Lower lobe of right lung (tissue), 2 donors: ENCODE results near the gene NGEF. TPM values are rescaled to one million over a fixed set of nuclear protein-coding genes. Genes with fewer than 3 reads are reported as not detected.
A peak's percentile ranks its signal among the peaks of the same experiment; 100 is the strongest.

ENCODE experiments used
- ATAC-seq, 2 donors: fragments of 200-7000 bp; cut with Tn5 transposase; one replicate each; pipeline ENCODE4 v1.9.1; 2020 to 2022; ENCODE audit warnings: mild to moderate bottlenecking in 2 of 2, moderate library complexity in 2 of 2
- DNase-seq: peaks from one replicate; pipeline ENCODE4 v3.0.0-alpha.2; 2020
- H3K27ac ChIP-seq: fragments of 200-600 bp; one replicate; pipeline ENCODE4 v1.8.0; 2022
- H3K27me3 ChIP-seq: fragments of 200-600 bp; one replicate; pipeline ENCODE4 v1.8.0; 2022; ENCODE audit warnings: low read depth
- H3K36me3 ChIP-seq: fragments of 200-600 bp; one replicate; pipeline ENCODE4 v1.8.0; 2022; ENCODE audit warnings: mild to moderate bottlenecking
- H3K4me1 ChIP-seq: fragments of 200-600 bp; one replicate; pipeline ENCODE4 v1.8.0; 2022
- H3K4me3 ChIP-seq: fragments of 200-600 bp; one replicate; pipeline ENCODE4 v1.8.0; 2022; ENCODE audit warnings: mild to moderate bottlenecking
- H3K9me3 ChIP-seq: fragments of 200-600 bp; one replicate; pipeline ENCODE4 v1.8.0; 2022
- intact Hi-C: fragments of 100-400 bp; cut with DNase I; formaldehyde crosslinking; loops from one replicate; pipeline ENCODE4 v1.11.0; 2022
- total RNA-seq: library from RNA; stranded (reverse); fragmentation: NEBNext Ultra II Directional; extraction: Animal tissue kit (Norgen Biotek cat#: 25700); gene quantifications from one replicate; pipeline ENCODE4 v1.2.1, GENCODE V29; 2021
- TF ChIP-seq, protein P1 (sequence below): fragments of 200-600 bp; IDR thresholded peaks from one replicate; pipeline ENCODE4 v1.8.0; 2022; ENCODE audit warnings: antibody characterized with exemption, mild to moderate bottlenecking
- donor health status: DM: no; HTN: yes; CAD: no; lungs with severe emphysema.

The NGEF gene
- total RNA-seq, 1 donor from 2014 or later = 1.7 TPM

DNA sequence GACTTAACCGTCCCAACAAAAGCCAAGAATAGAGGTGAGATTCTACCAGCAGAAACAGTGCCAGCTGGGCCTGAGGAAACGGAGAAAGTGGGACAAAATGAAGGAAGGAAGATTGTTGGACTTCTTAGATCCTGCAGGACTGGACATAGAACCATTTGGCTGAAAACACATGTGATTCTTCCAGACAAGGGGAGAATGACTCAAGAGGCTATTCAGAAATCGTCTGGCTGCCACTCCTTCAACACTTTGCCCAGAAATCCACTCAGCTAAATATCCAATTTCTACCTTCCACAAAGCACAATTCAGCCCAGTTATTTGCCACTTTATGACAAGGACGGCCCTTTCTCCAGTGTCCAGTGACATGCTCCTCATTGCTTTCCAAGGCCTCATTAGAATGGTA, 81.4 kb downstream of the NGEF start:
- TF ChIP-seq, protein P1, sequence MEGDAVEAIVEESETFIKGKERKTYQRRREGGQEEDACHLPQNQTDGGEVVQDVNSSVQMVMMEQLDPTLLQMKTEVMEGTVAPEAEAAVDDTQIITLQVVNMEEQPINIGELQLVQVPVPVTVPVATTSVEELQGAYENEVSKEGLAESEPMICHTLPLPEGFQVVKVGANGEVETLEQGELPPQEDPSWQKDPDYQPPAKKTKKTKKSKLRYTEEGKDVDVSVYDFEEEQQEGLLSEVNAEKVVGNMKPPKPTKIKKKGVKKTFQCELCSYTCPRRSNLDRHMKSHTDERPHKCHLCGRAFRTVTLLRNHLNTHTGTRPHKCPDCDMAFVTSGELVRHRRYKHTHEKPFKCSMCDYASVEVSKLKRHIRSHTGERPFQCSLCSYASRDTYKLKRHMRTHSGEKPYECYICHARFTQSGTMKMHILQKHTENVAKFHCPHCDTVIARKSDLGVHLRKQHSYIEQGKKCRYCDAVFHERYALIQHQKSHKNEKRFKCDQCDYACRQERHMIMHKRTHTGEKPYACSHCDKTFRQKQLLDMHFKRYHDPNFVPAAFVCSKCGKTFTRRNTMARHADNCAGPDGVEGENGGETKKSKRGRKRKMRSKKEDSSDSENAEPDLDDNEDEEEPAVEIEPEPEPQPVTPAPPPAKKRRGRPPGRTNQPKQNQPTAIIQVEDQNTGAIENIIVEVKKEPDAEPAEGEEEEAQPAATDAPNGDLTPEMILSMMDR = no peak
- Histone ChIP-seq H3K27ac (no peak overlapping the region), H3K4me1 (peaks cover 12% of the 10 kb centered on the region), H3K9me3 (no peaks in the 10 kb centered on the region), H3K27me3 (peaks cover 35% of the 10 kb centered on the region), H3K4me3 (no peak overlapping the region), H3K36me3 (no peaks in the 10 kb centered on the region)
- ATAC-seq = no peak
- intact Hi-C loops = no loop called here
- DNase-seq = no peak

DNA sequence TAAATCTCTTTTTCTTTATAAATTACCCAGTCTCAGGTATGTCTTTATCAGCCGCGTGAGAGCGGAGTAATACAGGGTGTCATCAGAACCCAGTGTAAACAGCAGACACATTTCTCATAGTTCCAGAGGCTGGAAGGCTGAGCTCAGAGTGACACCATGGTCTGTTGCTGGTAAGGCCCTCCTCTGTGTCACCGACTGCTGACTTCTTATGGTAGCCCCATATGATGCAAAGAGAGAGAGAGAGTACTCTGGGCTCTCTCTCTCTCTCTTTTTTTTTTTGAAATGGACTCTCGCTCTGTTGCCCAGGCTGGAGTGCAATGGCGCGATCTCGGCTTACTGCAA, 83.0 kb downstream of the NGEF start:
- no peak for DNase-seq
- Histone ChIP-seq H3K4me3 (no peak overlapping the region), H3K9me3 (no peaks in the 10 kb centered on the region), H3K27ac (no peak overlapping the region), H3K27me3 (peaks cover 51% of the 10 kb centered on the region), H3K4me1 (peaks cover 14% of the 10 kb centered on the region), H3K36me3 (no peaks in the 10 kb centered on the region)
- intact Hi-C loops = no loop called here
- ATAC-seq = no peak
- TF ChIP-seq, protein P1 = no peak

DNA sequence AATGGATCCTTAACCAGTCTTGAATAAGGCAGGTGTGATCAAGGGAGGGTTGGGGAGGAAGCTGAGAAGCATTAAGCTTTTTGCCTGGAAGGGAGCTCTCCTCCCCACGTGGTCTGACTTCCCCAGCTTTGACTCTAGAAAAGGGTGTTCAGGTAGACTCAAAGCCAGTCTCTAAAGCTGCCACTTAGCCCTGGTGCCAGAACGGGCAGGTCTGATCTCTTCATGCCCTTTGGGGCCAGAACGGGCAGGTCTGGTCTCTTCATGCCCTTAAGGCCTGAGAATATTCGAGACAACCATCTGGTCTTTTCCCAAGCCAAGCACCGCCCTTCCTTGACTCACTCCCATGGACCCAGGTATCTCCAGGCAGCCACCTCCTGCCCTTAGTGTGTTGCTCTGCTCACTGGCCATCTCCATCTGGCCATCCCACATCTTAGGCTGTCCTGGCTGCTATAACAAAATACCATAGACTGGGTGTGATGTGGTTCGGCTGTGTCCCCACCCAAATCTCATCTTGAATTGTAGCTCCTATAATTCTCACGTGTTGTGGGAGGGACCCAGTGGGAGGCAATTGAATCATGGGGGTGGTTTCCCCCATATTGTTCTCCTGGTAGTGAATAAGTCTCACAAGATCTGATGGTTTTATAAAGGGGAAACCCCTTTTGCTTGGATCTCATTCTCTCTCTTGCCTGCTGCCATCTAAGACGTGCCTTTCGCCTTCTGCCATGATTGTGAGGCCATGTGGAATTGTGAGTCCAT, 83.6 kb downstream of the NGEF start:
- H3K9me3 ChIP-seq = no peaks in the 10 kb centered on the region
- DNase-seq (no peak), ATAC-seq (no peak)
- TF ChIP-seq, protein P1 = no peak
- peaks cover 14% of the 10 kb centered on the region for H3K4me1 ChIP-seq
- H3K27me3 ChIP-seq = peaks cover 53% of the 10 kb centered on the region
- intact Hi-C loops = no loop called here
- H3K27ac ChIP-seq = no peak overlapping the region
- no peak overlapping the region for H3K4me3 ChIP-seq
- no peaks in the 10 kb centered on the region for H3K36me3 ChIP-seq

DNA sequence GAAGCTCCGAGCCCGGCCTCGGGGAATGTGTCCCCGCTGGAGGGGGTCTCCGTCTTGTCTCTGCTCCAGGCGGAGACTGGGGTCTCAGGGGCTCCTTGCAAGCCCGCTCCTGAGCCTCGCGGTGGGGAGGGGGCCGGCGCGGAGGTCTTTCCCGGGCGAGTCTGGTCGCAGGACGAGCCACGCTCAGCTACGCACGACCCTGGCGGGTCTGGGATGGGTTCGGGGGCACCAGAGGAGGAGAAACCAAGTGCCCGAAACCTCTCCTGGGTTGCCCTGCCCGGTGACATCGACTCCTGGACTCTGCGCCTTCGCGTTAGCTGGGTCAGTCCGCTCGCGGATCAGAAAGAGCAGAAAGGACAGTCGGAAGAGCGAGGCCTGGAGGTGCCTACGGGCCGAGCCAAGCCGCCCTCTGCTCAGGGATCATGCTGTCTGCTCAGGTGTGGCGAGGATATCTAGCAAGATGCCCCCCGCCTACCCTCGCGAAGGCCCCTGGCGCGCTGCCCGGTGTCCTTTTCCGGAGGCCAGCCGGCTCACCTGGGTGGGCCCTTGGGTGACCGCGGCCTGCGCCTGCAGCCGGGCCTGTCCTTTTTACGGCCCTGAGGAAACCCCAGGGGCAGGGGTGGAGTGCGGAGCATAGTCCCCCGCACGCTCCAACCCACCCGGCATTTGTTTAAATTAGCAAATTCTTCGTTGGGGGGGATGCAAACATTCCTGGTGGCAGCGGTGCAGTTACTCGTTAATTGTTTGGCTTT, 84.3 kb downstream of the NGEF start:
- no peak for DNase-seq
- peak overlapping the region; percentile 23 for H3K4me3 ChIP-seq
- H3K27me3 ChIP-seq = peaks cover 57% of the 10 kb centered on the region
- peaks cover 14% of the 10 kb centered on the region for H3K4me1 ChIP-seq
- peak in 1 of 2 donors; percentile 19 for ATAC-seq
- intact Hi-C loops = no loop called here
- H3K27ac ChIP-seq = no peak overlapping the region
- TF ChIP-seq, protein P1 = no peak
- no peaks in the 10 kb centered on the region for H3K9me3 ChIP-seq
- no peaks in the 10 kb centered on the region for H3K36me3 ChIP-seq

GRCh38 chr2:232927793-232928550, 85.1 kb downstream of the NGEF start:
- TF ChIP-seq, protein P1 = no peak
- ATAC-seq (no peak), DNase-seq (no peak)
- H3K36me3 ChIP-seq = no peaks in the 10 kb centered on the region
- peaks cover 57% of the 10 kb centered on the region for H3K27me3 ChIP-seq
- intact Hi-C loops = no loop called here
- no peaks in the 10 kb centered on the region for H3K9me3 ChIP-seq
- no peak overlapping the region for H3K27ac ChIP-seq
- H3K4me3 ChIP-seq = peak overlapping the region; percentile 32
- peaks cover 14% of the 10 kb centered on the region for H3K4me1 ChIP-seq
